GM08714 (cell line): ENCODE data around the gene KCNQ1.
"Not testable (repeated sequence)": the region's sequence is repeated elsewhere in the genome, so short reads cannot be mapped to it uniquely, and the experiment has no call there.

Experiments used
- H3K4me3 ChIP-seq: fragments of 200-500 bp; sonication (Bioruptor generic); 2 replicates; pipeline ENCODE4 v1.5.1; 2014; ENCODE audit warnings: mild to moderate bottlenecking, low read length, inconsistent platforms
- ZNF274 ChIP-seq: IDR thresholded peaks from 2 replicates; pipeline ENCODE4 v1.6.1; 2012; ENCODE audit warnings: mild to moderate bottlenecking, low read depth, low read length

KCNQ1 gene

GRCh38 chr11:2472428-2473186 lies 27.8 kb downstream of the KCNQ1 start:
- H3K4me3 ChIP-seq, result no peak overlapping the region
- no peak for TF ChIP-seq ZNF274

GRCh38 chr11:2473361-2474058 lies 28.7 kb downstream of the KCNQ1 start:
- no peak overlapping the region for H3K4me3 ChIP-seq
- no peak for TF ChIP-seq ZNF274

- TF ChIP-seq ZNF274, result no peak
- no peak overlapping the region for H3K4me3 ChIP-seq
Measured at GRCh38 chr11:2474059-2474901, 29.5 kb downstream of the KCNQ1 start.

- H3K4me3 ChIP-seq, result no peak overlapping the region
- no peak for TF ChIP-seq ZNF274
Measured at GRCh38 chr11:2475136-2475918, 30.5 kb downstream of the KCNQ1 start.

- TF ChIP-seq ZNF274, result no peak
- no peak overlapping the region for H3K4me3 ChIP-seq
Measured at GRCh38 chr11:2477254-2477653, 32.4 kb downstream of the KCNQ1 start.

GRCh38 chr11:2477936-2478335 lies 33.1 kb downstream of the KCNQ1 start:
- H3K4me3 ChIP-seq, result no peak overlapping the region
- no peak for TF ChIP-seq ZNF274

- not testable (repeated sequence) for H3K4me3 ChIP-seq
Measured at GRCh38 chr11:2480067-2480873, 35.5 kb downstream of the KCNQ1 start.

- TF ChIP-seq ZNF274, result no peak
Measured at GRCh38 chr11:2480874-2481220, 36.0 kb downstream of the KCNQ1 start.

GRCh38 chr11:2481253-2481652 lies 36.4 kb downstream of the KCNQ1 start:
- no peak for TF ChIP-seq ZNF274
- no peak overlapping the region for H3K4me3 ChIP-seq

More at GRCh38 chr11:2480874-2481220, 36.0 kb downstream of the KCNQ1 start:
- H3K4me3 ChIP-seq, result no peak overlapping the region

- no peak for TF ChIP-seq ZNF274
- no peak overlapping the region for H3K4me3 ChIP-seq
Measured at GRCh38 chr11:2482204-2482603, 37.4 kb downstream of the KCNQ1 start.

- TF ChIP-seq ZNF274, result no peak
- no peak overlapping the region for H3K4me3 ChIP-seq
Measured at GRCh38 chr11:2482745-2483144, 37.9 kb downstream of the KCNQ1 start.

GRCh38 chr11:2483426-2483825 lies 38.6 kb downstream of the KCNQ1 start:
- H3K4me3 ChIP-seq, result no peak overlapping the region
- TF ChIP-seq ZNF274, result no peak

- no peak overlapping the region for H3K4me3 ChIP-seq
- no peak for TF ChIP-seq ZNF274
Measured at GRCh38 chr11:2484576-2485125, 39.8 kb downstream of the KCNQ1 start.
